H9 (cell line): ENCODE measurements around the gene KISS1. TPM values are rescaled to one million over a fixed set of nuclear protein-coding genes. Genes with fewer than 3 reads are reported as not detected.

Experiments used
- DNase-seq: peaks from one replicate; pipeline ENCODE4 v3.0.0-alpha.2; 2017
- H2AFZ ChIP-seq: one replicate; pipeline ENCODE4 v1.6.1; 2013; ENCODE audit warnings: mild to moderate bottlenecking, low read length, control low read depth, moderate library complexity
- H2AK5ac ChIP-seq: 2 replicates; pipeline ENCODE4 v1.6.1; 2013; ENCODE audit warnings: low read length, control low read depth, mixed read lengths; ENCODE audit not compliant: insufficient read length
- H2BK120ac ChIP-seq: one replicate; pipeline ENCODE4 v1.6.1; 2013; ENCODE audit warnings: low read depth, mild to moderate bottlenecking, low read length, control low read depth, inconsistent platforms; ENCODE audit not compliant: poor library complexity, severe bottlenecking
- H2BK12ac ChIP-seq: 2 replicates; pipeline ENCODE4 v1.6.1; 2013; ENCODE audit warnings: low read length, control low read depth, mixed read lengths, low read depth; ENCODE audit not compliant: insufficient read length
- H2BK15ac ChIP-seq: 2 replicates; pipeline ENCODE4 v1.6.1; 2013; ENCODE audit warnings: low read depth, low read length, control low read depth
- H2BK20ac ChIP-seq: one replicate; pipeline ENCODE4 v1.6.1; 2013; ENCODE audit warnings: low read depth, mild to moderate bottlenecking, low read length, control low read depth, inconsistent platforms; ENCODE audit not compliant: poor library complexity, severe bottlenecking
- H2BK5ac ChIP-seq: 2 replicates; pipeline ENCODE4 v1.6.1; 2013; ENCODE audit warnings: low read length, control low read depth, mixed read lengths; ENCODE audit not compliant: insufficient read length
- H3K14ac ChIP-seq: 2 replicates; pipeline ENCODE4 v1.6.1; 2013; ENCODE audit warnings: low read length, control low read depth; ENCODE audit not compliant: insufficient read depth
- H3K18ac ChIP-seq: 2 replicates; pipeline ENCODE4 v1.6.1; 2013; ENCODE audit warnings: low read depth, mild to moderate bottlenecking, mixed read lengths, low read length, control low read depth; ENCODE audit not compliant: insufficient read length
- H3K23ac ChIP-seq: 2 replicates; pipeline ENCODE4 v1.6.1; 2013; ENCODE audit warnings: low read length, control low read depth, mixed read lengths, low read depth; ENCODE audit not compliant: insufficient read length
- H3K23me2 ChIP-seq: 2 replicates; pipeline ENCODE4 v1.6.1; 2013; ENCODE audit warnings: low read depth, mild to moderate bottlenecking, mixed read lengths, low read length, control low read depth; ENCODE audit not compliant: insufficient read length, poor library complexity, severe bottlenecking
- H3K27ac ChIP-seq: 2 replicates; pipeline ENCODE4 v1.5.1; 2013; ENCODE audit warnings: low read length, control low read depth, mixed read lengths, low read depth; ENCODE audit not compliant: insufficient read length
- H3K27me3 ChIP-seq: 2 replicates; pipeline ENCODE4 v1.6.1; 2013; ENCODE audit warnings: low read length, control low read depth, inconsistent platforms; ENCODE audit not compliant: insufficient read depth
- H3K4ac ChIP-seq: 2 replicates; pipeline ENCODE4 v1.6.1; 2013; ENCODE audit warnings: low read depth, mild to moderate bottlenecking, control low read depth, inconsistent platforms, low read length, moderate library complexity
- H3K4me1 ChIP-seq: 2 replicates; pipeline ENCODE4 v1.6.1; 2013; ENCODE audit warnings: low read length, control low read depth, inconsistent platforms; ENCODE audit not compliant: insufficient read depth
- H3K4me2 ChIP-seq: 2 replicates; pipeline ENCODE4 v1.6.1; 2013; ENCODE audit warnings: low read length, control low read depth, mixed read lengths; ENCODE audit not compliant: insufficient read length, insufficient read depth
- H3K56ac ChIP-seq: 2 replicates; pipeline ENCODE4 v1.6.1; 2013; ENCODE audit warnings: low read depth, mild to moderate bottlenecking, mixed read lengths, low read length, control low read depth; ENCODE audit not compliant: insufficient read length
- H3K79me1 ChIP-seq: 2 replicates; pipeline ENCODE4 v1.6.1; 2013; ENCODE audit warnings: low read depth, mild to moderate bottlenecking, moderate library complexity, low read length, control low read depth, inconsistent platforms; ENCODE audit not compliant: insufficient read depth, poor library complexity, severe bottlenecking
- H3K79me2 ChIP-seq: 2 replicates; pipeline ENCODE4 v1.6.1; 2013; ENCODE audit warnings: low read length, control low read depth, inconsistent platforms; ENCODE audit not compliant: insufficient read depth
- H3K9ac ChIP-seq: 2 replicates; pipeline ENCODE4 v1.6.1; 2013; ENCODE audit warnings: low read length, control low read depth, mixed read lengths; ENCODE audit not compliant: insufficient read length; ENCODE audit errors: extremely low read depth
- H3K9me3 ChIP-seq: one replicate; pipeline ENCODE4 v1.6.1; 2013; ENCODE audit warnings: low read depth, low read length, inconsistent platforms; ENCODE audit not compliant: control insufficient read depth
- H3T11ph ChIP-seq: one replicate; pipeline ENCODE4 v1.6.1; 2013; ENCODE audit warnings: mild to moderate bottlenecking, low read length, control low read depth, inconsistent platforms
- H4K20me1 ChIP-seq: one replicate; pipeline ENCODE4 v1.6.1; 2013; ENCODE audit not compliant: control insufficient read depth, insufficient read length, insufficient read depth
- H4K5ac ChIP-seq: 2 replicates; pipeline ENCODE4 v1.6.1; 2013; ENCODE audit warnings: low read depth, mild to moderate bottlenecking, mixed read lengths, low read length, control low read depth; ENCODE audit not compliant: insufficient read length
- H4K8ac ChIP-seq: replicated peaks from 2 replicates; pipeline ENCODE4 v1.6.1; 2013; ENCODE audit warnings: low read length, control low read depth, mixed read lengths, low read depth; ENCODE audit not compliant: insufficient read length
- H4K91ac ChIP-seq: 2 replicates; pipeline ENCODE4 v1.6.1; 2013; ENCODE audit warnings: low read depth, mild to moderate bottlenecking, moderate library complexity, mixed read lengths, low read length, control low read depth; ENCODE audit not compliant: insufficient read length
- H3K27ac Mint-ChIP-seq, 3 experiments: 2 replicates in 2 of 3; 3 replicates in 1 of 3; pipeline ENCODE4 v1.8.0; 2020 to 2021; ENCODE audit warnings: mixed read lengths in 3 of 3, mild to moderate bottlenecking in 1 of 3, moderate library complexity in 1 of 3
- H3K27me3 Mint-ChIP-seq: 2 replicates; pipeline ENCODE4 v1.8.0; 2021; ENCODE audit warnings: low read depth, mild to moderate bottlenecking, moderate library complexity, mixed read lengths
- H3K36me3 Mint-ChIP-seq, 3 experiments: 2 replicates in 2 of 3; 3 replicates in 1 of 3; pipeline ENCODE4 v1.8.0; 2020 to 2021; ENCODE audit warnings: low read depth in 3 of 3, mixed read lengths in 3 of 3; ENCODE audit not compliant: insufficient read depth in 1 of 3
- H3K4me1 Mint-ChIP-seq, 2 experiments: 2 replicates each; pipeline ENCODE4 v1.8.0; 2020; ENCODE audit warnings: mixed read lengths in 2 of 2
- H3K4me3 Mint-ChIP-seq, 2 experiments: 2 replicates in 1 of 2; 3 replicates in 1 of 2; pipeline ENCODE4 v1.8.0; 2020 to 2021; ENCODE audit warnings: mild to moderate bottlenecking in 2 of 2, mixed read lengths in 2 of 2, moderate library complexity in 1 of 2
- H3K9me3 Mint-ChIP-seq, 2 experiments: 2 replicates in 1 of 2; 3 replicates in 1 of 2; pipeline ENCODE4 v1.8.0; 2020; ENCODE audit warnings: mild to moderate bottlenecking in 2 of 2, mixed read lengths in 2 of 2, moderate library complexity in 1 of 2
- CTCF ChIP-seq: fragments of 200-600 bp; sonication (generic); conservative IDR thresholded peaks from 3 replicates; pipeline ENCODE4 v1.8.0; 2021; ENCODE audit warnings: antibody characterized with exemption, mild to moderate bottlenecking
- WGBS: extraction: QIAGEN DNeasy Blood & Tissue Kit; methylation state at CpG from one replicate; pipeline ENCODE4 v1.1.7; 2013; ENCODE audit warnings: missing lambda C conversion rate, low lambda C conversion rate, mixed read lengths; ENCODE audit not compliant: insufficient read length; ENCODE audit errors: extremely low coverage; 5-methylcytosine and 5-hydroxymethylcytosine counted together
- total RNA-seq: library from RNA; stranded (reverse); gene quantifications from 2 replicates; pipeline ENCODE4 v1.2.1, GENCODE V29; 2021

Gene KISS1
- total RNA-seq, 1 experiment from 2014 or later, result 0.68 TPM

- no CpG with 5 or more reads among the region's 6 CpGs for WGBS
- H3K18ac ChIP-seq, result no peak overlapping the region
Measured at GRCh38 chr1:204180133-204180532, 16.2 kb downstream of the KISS1 start.

More at GRCh38 chr1:204180133-204180532, 16.2 kb downstream of the KISS1 start:
- Histone ChIP-seq H3T11ph (no peak overlapping the region), H3K23ac (no peak overlapping the region), H3K79me1 (no peaks in the 10 kb centered on the region), H2BK120ac (no peak overlapping the region), H2AK5ac (no peak overlapping the region), H2BK20ac (no peak overlapping the region), H3K27ac (no peak overlapping the region), H3K4me2 (no peak overlapping the region), H3K9ac (no peak overlapping the region), H3K79me2 (no peaks in the 10 kb centered on the region), H4K20me1 (no peaks in the 10 kb centered on the region), H2AFZ (no peak overlapping the region), H2BK12ac (no peak overlapping the region), H4K8ac (no peak overlapping the region), H3K56ac (no peak overlapping the region), H2BK5ac (no peak overlapping the region), H2BK15ac (no peak overlapping the region), H3K9me3 (no peaks in the 10 kb centered on the region), H3K4ac (no peak overlapping the region), H3K27me3 (no peaks in the 10 kb centered on the region), H3K14ac (no peak overlapping the region), H3K23me2 (no peaks in the 10 kb centered on the region), H4K5ac (no peak overlapping the region), H3K4me1 (no peaks in the 10 kb centered on the region), H4K91ac (no peak overlapping the region)
- no peak for TF ChIP-seq CTCF
- H3K27ac Mint-ChIP-seq, result no peak overlapping the region
- H3K4me3 Mint-ChIP-seq, result no peak overlapping the region
- H3K36me3 Mint-ChIP-seq, result peaks cover 0 to 4% (median 0%) of the 10 kb centered on the region in 3 experiments; a peak in 1 of 7 replicates
- DNase-seq, result no peak
- no peaks in the 10 kb centered on the region for H3K4me1 Mint-ChIP-seq
- peaks cover 39% of the 10 kb centered on the region for H3K27me3 Mint-ChIP-seq
- peaks cover 4 to 19% of the 10 kb centered on the region in 2 experiments; a peak in 3 of 5 replicates for H3K9me3 Mint-ChIP-seq
